Glutamatergic neuron (in vitro differentiated cells): ENCODE results near the gene RAB43. TPM values are rescaled to one million over a fixed set of nuclear protein-coding genes. Genes with fewer than 3 reads are reported as not detected.
"Not testable (repeated sequence)": the region's sequence is repeated elsewhere in the genome, so short reads cannot be mapped to it uniquely, and the experiment has no call there.

ENCODE experiments used
- DNase-seq: peaks from one replicate; pipeline ENCODE4 v3.0.0; 2022
- H3K27ac Mint-ChIP-seq: one replicate; pipeline ENCODE4 v1.8.0; 2020; ENCODE audit warnings: mild to moderate bottlenecking, mixed read lengths, inconsistent platforms; ENCODE audit not compliant: unreplicated experiment
- H3K27me3 Mint-ChIP-seq: one replicate; pipeline ENCODE4 v1.8.0; 2020; ENCODE audit warnings: mild to moderate bottlenecking, moderate library complexity, mixed read lengths, inconsistent platforms; ENCODE audit not compliant: unreplicated experiment
- H3K36me3 Mint-ChIP-seq: one replicate; pipeline ENCODE4 v1.8.0; 2020; ENCODE audit warnings: mild to moderate bottlenecking, mixed read lengths, inconsistent platforms; ENCODE audit not compliant: unreplicated experiment
- H3K4me1 Mint-ChIP-seq: one replicate; pipeline ENCODE4 v1.8.0; 2020; ENCODE audit warnings: mild to moderate bottlenecking, low read depth, mixed read lengths, inconsistent platforms; ENCODE audit not compliant: unreplicated experiment
- H3K4me3 Mint-ChIP-seq: one replicate; pipeline ENCODE4 v1.8.0; 2020; ENCODE audit warnings: mild to moderate bottlenecking, mixed read lengths, inconsistent platforms; ENCODE audit not compliant: unreplicated experiment
- H3K9me3 Mint-ChIP-seq: one replicate; pipeline ENCODE4 v1.8.0; 2020; ENCODE audit warnings: mild to moderate bottlenecking, moderate library complexity, mixed read lengths, inconsistent platforms; ENCODE audit not compliant: unreplicated experiment
- total RNA-seq: library from RNA; stranded (reverse); fragmentation: NEBNext Ultra II Directional; extraction: Animal tissue kit (Norgen Biotek cat#: 25700); gene quantifications from one replicate; pipeline ENCODE4 v1.2.1, GENCODE V29; 2021; ENCODE audit not compliant: unreplicated experiment
- TF ChIP-seq, protein P1 (sequence below): fragments of 200-600 bp; sonication (generic); IDR thresholded peaks from one replicate; pipeline ENCODE4 v1.5.0; 2021; ENCODE audit not compliant: partially characterized antibody, unreplicated experiment

RAB43 gene
- total RNA-seq, 1 donor from 2014 or later = 2.3 TPM

DNA sequence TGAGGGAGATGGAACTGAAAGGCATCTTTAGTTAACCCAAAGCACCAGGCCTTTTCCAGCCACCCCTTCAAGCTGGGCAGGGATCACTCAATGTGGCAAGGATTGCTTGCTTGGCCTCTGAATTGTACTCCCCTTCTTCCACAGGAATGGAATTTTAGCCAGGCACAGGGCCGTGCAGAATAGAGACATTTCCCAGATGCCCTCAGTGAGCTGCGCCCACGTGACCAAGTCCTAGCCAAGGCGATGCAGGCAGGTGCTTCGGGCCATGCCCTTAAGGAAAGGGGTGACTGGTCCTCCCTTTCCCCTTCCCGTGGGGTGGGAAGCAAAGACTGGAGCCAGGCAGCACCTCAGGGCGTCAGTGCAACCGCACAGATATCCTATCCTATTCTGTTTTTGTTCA is 43.1 kb downstream of the RAB43 start:
- Mint-ChIP-seq H3K36me3 (no peaks in the 10 kb centered on the region), H3K4me1 (no peaks in the 10 kb centered on the region), H3K9me3 (peaks cover 4% of the 10 kb centered on the region), H3K4me3 (no peak overlapping the region), H3K27ac (no peak overlapping the region), H3K27me3 (no peaks in the 10 kb centered on the region)
- no peak for DNase-seq
- TF ChIP-seq, protein P1, sequence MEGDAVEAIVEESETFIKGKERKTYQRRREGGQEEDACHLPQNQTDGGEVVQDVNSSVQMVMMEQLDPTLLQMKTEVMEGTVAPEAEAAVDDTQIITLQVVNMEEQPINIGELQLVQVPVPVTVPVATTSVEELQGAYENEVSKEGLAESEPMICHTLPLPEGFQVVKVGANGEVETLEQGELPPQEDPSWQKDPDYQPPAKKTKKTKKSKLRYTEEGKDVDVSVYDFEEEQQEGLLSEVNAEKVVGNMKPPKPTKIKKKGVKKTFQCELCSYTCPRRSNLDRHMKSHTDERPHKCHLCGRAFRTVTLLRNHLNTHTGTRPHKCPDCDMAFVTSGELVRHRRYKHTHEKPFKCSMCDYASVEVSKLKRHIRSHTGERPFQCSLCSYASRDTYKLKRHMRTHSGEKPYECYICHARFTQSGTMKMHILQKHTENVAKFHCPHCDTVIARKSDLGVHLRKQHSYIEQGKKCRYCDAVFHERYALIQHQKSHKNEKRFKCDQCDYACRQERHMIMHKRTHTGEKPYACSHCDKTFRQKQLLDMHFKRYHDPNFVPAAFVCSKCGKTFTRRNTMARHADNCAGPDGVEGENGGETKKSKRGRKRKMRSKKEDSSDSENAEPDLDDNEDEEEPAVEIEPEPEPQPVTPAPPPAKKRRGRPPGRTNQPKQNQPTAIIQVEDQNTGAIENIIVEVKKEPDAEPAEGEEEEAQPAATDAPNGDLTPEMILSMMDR = no peak

DNA sequence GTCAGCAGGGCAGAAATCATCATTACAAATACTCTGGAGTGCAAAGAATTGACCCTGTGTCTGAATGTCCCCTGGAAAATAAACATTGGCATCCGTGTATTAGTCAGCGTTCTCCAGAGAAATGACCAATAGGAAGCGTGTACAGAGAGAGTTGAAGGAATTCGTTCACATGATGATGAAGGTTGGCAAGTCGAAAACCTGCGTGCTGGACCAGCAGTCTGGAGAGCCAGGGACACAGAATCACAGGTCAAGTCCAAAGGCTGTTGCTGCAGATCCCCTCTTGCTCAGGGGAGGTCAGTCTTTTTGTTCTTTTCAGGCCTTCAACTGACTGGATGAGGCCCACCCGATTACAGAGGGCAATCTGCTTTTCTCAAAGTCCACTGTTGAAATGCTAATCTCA is 44.4 kb downstream of the RAB43 start:
- Mint-ChIP-seq H3K27ac (peak overlapping the region; percentile 33), H3K4me3 (no peak overlapping the region), H3K9me3 (peaks cover 4% of the 10 kb centered on the region), H3K4me1 (no peaks in the 10 kb centered on the region), H3K27me3 (peaks cover 3% of the 10 kb centered on the region), H3K36me3 (no peaks in the 10 kb centered on the region)
- DNase-seq = no peak
- TF ChIP-seq, protein P1 = no peak

DNA sequence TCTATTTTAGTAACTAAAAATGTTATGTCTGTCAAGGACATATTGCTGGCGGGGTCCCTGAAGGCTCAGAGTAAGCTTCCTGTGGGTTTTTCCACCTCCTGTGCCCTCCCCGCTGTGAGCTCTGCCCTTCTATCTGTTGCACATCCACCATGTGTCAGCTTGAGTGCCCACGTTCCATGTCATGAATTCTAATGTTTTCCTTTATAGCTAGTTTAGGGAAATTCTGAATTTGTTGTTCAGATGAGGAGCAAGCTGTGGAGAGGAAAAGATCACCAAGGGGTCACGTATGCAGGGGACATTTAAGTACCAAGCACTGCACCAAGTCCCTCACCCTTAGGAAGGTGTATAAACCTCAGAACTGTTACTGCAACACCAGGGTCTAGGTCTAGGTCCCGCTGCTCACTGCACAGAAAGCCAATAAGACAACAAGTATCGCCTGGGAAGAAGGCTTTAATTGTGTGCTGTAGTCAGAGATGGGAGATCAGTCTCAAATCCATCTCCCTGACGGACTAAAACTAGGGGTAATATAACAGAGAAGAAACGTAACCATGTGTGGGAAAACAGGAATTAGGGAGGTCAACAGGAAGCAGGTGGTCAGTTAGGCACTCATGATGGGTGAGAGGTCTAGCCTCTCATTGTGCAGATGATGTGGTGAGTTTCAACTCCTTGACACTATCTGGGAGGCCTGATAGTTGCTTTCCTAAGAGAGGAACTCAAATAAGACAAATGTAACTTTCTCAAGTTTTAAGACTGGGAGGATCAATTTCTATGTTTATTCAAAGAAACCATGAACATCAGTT is 51.3 kb downstream of the RAB43 start:
- H3K27ac Mint-ChIP-seq = no peak overlapping the region

DNA sequence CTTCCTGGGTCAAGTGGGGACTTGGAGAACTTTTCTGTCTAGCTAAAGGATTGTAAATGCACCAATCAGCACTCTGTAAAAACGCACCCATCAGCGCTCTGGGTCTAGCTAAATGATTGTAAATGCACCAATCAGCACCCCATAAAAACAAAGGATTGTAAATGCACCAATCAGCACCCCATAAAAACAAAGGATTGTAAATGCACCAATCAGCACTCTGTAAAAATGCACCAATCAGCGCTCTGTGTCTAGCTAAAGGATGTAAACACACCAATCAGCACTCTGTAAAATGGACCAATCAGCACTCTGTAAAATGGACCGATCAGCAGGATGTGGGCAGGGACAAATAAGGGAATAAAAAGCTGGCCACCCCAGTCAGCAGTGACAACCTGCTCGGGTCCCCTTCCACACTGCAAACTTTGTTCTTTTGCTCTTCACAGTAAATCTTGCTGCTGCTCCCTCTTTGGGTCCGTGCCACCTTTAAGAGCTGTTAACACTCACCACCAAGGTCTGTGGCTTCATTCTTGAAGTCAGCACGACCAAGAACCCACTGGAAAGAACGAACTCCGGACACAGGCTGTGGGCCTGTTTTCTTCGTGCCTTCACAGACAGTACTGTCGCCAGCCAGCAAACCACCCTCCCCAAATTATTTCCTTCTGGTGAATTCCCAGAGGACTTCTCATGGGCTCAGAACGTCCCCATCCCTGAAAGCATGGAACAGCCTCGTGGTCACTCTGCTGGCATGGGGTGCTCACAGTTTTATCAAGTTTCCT is 52.1 kb downstream of the RAB43 start:
- H3K36me3 Mint-ChIP-seq, H3K27me3 Mint-ChIP-seq, H3K27ac Mint-ChIP-seq, H3K9me3 Mint-ChIP-seq, H3K4me1 Mint-ChIP-seq, H3K4me3 Mint-ChIP-seq, DNase-seq: not testable (repeated sequence)

More for the DNA sequence above, 51.3 kb downstream of the RAB43 start:
- Mint-ChIP-seq H3K4me3 (no peak overlapping the region), H3K4me1 (no peaks in the 10 kb centered on the region), H3K36me3 (no peaks in the 10 kb centered on the region), H3K9me3 (no peaks in the 10 kb centered on the region), H3K27me3 (peaks cover 7% of the 10 kb centered on the region)
- no peak for DNase-seq
- TF ChIP-seq, protein P1 = no peak

DNA sequence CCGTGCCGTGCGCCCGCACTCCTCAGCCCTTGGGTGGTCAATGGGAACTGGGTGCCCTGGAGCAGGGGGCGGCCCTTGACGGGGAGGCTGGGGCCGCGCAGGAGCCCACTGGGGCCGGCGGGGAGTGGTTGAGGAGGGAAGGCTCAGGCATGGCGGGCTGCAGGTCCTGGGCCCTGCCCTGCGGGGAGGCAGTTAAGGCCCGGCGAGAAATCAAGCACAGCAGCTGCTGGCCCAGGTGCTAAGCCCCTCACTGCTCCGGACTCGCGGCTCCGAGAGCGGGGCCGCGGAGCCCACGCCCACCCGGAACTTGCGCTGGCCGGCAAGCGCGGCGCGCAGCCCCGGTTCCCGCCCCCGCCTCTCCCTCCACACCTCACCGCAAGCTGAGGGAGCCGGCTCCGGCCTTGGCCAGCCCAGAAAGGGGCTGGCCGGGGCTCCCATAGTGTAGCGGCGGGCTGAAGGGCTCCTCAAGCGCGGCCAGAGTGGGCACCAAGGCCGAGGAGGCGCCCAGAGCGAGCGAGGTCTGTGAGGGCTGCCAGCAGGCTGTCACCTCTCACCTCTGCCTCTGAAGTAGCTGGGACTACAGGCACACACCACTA is 53.2 kb downstream of the RAB43 start:
- H3K4me3 Mint-ChIP-seq = no peak overlapping the region
- TF ChIP-seq, protein P1 = no peak
- no peaks in the 10 kb centered on the region for H3K9me3 Mint-ChIP-seq
- H3K36me3 Mint-ChIP-seq = no peaks in the 10 kb centered on the region
- peaks cover 7% of the 10 kb centered on the region for H3K27me3 Mint-ChIP-seq
- H3K4me1 Mint-ChIP-seq = no peaks in the 10 kb centered on the region
- no peak overlapping the region for H3K27ac Mint-ChIP-seq
- DNase-seq = no peak

DNA sequence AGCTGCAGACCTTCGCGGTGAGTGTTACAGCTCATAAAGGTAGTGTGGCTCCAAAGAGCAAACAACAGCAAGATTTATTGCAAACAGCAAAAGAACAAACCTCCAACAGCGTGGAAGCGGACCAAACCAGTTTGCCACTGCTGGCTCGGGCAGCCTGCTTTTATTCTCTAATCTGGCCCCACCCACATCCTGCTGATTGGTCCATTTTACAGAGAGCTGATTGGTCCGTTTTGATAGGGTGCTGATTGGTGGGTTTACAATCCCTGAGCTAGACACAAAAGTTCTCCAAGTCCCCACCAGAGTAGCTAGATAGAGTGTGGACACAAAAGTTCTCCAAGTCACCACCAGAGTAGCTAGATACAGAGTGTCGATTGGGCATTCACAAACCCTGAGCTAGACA is 53.9 kb downstream of the RAB43 start:
- DNase-seq, H3K4me1 Mint-ChIP-seq, H3K9me3 Mint-ChIP-seq, H3K27me3 Mint-ChIP-seq, H3K36me3 Mint-ChIP-seq, H3K4me3 Mint-ChIP-seq, H3K27ac Mint-ChIP-seq: not testable (repeated sequence)
